Mucosa of gallbladder (tissue), 1 donor: ENCODE data around the gene MAGI2. TPM values are rescaled to one million over a fixed set of nuclear protein-coding genes. Genes with fewer than 3 reads are reported as not detected.

Experiments
- DNase-seq: peaks from one replicate; pipeline ENCODE4 v3.0.0-alpha.2; 2020; ENCODE audit warnings: low spot score
- total RNA-seq: library from RNA; stranded (reverse); gene quantifications from one replicate; pipeline ENCODE4 v1.2.1, GENCODE V29; 2021
- donor health status: DM: no; HTN: no; CAD: no.

Gene MAGI2
- total RNA-seq, 1 donor from 2014 or later: 10.6 TPM

GRCh38 chr7:78924581-78924980 lies 528.9 kb downstream of the MAGI2 start:
- DNase-seq: no peak

- DNase-seq: no peak
Measured at GRCh38 chr7:78912781-78913180, 540.7 kb downstream of the MAGI2 start.

- DNase-seq: no peak
Measured at GRCh38 chr7:78906735-78907134, 546.7 kb downstream of the MAGI2 start.

GRCh38 chr7:78905436-78905835 lies 548.0 kb downstream of the MAGI2 start:
- DNase-seq: no peak

- DNase-seq: no peak
Measured at GRCh38 chr7:78904983-78905382, 548.5 kb downstream of the MAGI2 start.

- no peak for DNase-seq
Measured at GRCh38 chr7:78901566-78901965, 551.9 kb downstream of the MAGI2 start.

GRCh38 chr7:78900806-78901205 lies 552.7 kb downstream of the MAGI2 start:
- no peak for DNase-seq

GRCh38 chr7:78895393-78895792 lies 558.1 kb downstream of the MAGI2 start:
- DNase-seq: no peak

GRCh38 chr7:78879206-78879605 lies 574.3 kb downstream of the MAGI2 start:
- no peak for DNase-seq

GRCh38 chr7:78873117-78873516 lies 580.4 kb downstream of the MAGI2 start:
- no peak for DNase-seq

GRCh38 chr7:78864339-78864738 lies 589.1 kb downstream of the MAGI2 start:
- DNase-seq: no peak

GRCh38 chr7:78863281-78863680 lies 590.2 kb downstream of the MAGI2 start:
- DNase-seq: no peak

- DNase-seq: no peak
Measured at GRCh38 chr7:78862411-78862900, 591.0 kb downstream of the MAGI2 start.

GRCh38 chr7:78852951-78853350 lies 600.5 kb downstream of the MAGI2 start:
- DNase-seq: no peak

- no peak for DNase-seq
Measured at GRCh38 chr7:78850093-78850740, 603.2 kb downstream of the MAGI2 start.

GRCh38 chr7:78845155-78845554 lies 608.3 kb downstream of the MAGI2 start:
- DNase-seq: no peak

- no peak for DNase-seq
Measured at GRCh38 chr7:78842068-78842467, 611.4 kb downstream of the MAGI2 start.

- no peak for DNase-seq
Measured at GRCh38 chr7:78835897-78836296, 617.6 kb downstream of the MAGI2 start.

GRCh38 chr7:78828317-78828716 lies 625.1 kb downstream of the MAGI2 start:
- no peak for DNase-seq

- DNase-seq: no peak
Measured at GRCh38 chr7:78803501-78804127, 649.9 kb downstream of the MAGI2 start.

GRCh38 chr7:78794101-78794500 lies 659.4 kb downstream of the MAGI2 start:
- no peak for DNase-seq

- DNase-seq: no peak
Measured at GRCh38 chr7:78792624-78793023, 660.8 kb downstream of the MAGI2 start.

- no peak for DNase-seq
Measured at GRCh38 chr7:78792006-78792405, 661.5 kb downstream of the MAGI2 start.

- DNase-seq: no peak
Measured at GRCh38 chr7:78788464-78788863, 665.0 kb downstream of the MAGI2 start.
